Natural killer cell (primary cell): ENCODE measurements around the gene PLCB1. TPM values are rescaled to one million over a fixed set of nuclear protein-coding genes. Genes with fewer than 3 reads are reported as not detected.
"Not testable (repeated sequence)": the region's sequence is repeated elsewhere in the genome, so short reads cannot be mapped to it uniquely, and the experiment has no call there.

Experiments
- ATAC-seq, 3 donors: fragments of 150-1000 bp in 2 of 3; fragments of 200-7000 bp in 1 of 3; cut with Tn5 transposase; 1 replicate in 1 of 3; 2 replicates in 2 of 3; pipeline ENCODE4 v1.10.0; 2021; ENCODE audit warnings: mild to moderate bottlenecking in 2 of 3, moderate library complexity in 2 of 3
- DNase-seq, 2 donors: peaks; one replicate each; pipeline versions ENCODE4 v3.0.0 to v3.0.0-alpha.2; 2013 to 2021; ENCODE audit warnings: mixed read lengths in 1 of 2
- H3K27ac ChIP-seq: one replicate; pipeline ENCODE4 v1.5.1; 2013; ENCODE audit warnings: mild to moderate bottlenecking, low read length
- H3K27me3 ChIP-seq: one replicate; pipeline ENCODE4 v1.6.1; 2013; ENCODE audit warnings: low read length; ENCODE audit not compliant: control insufficient read depth, insufficient read depth
- H3K36me3 ChIP-seq: one replicate; pipeline ENCODE4 v1.6.1; 2013; ENCODE audit warnings: low read length; ENCODE audit not compliant: control insufficient read depth, insufficient read depth
- H3K4me1 ChIP-seq: one replicate; pipeline ENCODE4 v1.6.1; 2013; ENCODE audit warnings: low read length; ENCODE audit not compliant: control insufficient read depth, insufficient read depth
- H3K4me3 ChIP-seq: one replicate; pipeline ENCODE4 v1.5.1; 2013; ENCODE audit warnings: low read length
- H3K9me3 ChIP-seq: one replicate; pipeline ENCODE4 v1.6.1; 2013; ENCODE audit warnings: low read length; ENCODE audit not compliant: control insufficient read depth, insufficient read depth
- H3K27ac Mint-ChIP-seq, 2 donors: one replicate each; pipeline ENCODE4 v1.8.0; 2022; ENCODE audit warnings: mild to moderate bottlenecking in 2 of 2, mixed read lengths in 2 of 2, moderate library complexity in 1 of 2
- H3K27me3 Mint-ChIP-seq, 2 donors: one replicate each; pipeline ENCODE4 v1.8.0; 2022; ENCODE audit warnings: low read depth in 2 of 2, mixed read lengths in 2 of 2
- H3K36me3 Mint-ChIP-seq: one replicate; pipeline ENCODE4 v1.8.0; 2022; ENCODE audit warnings: mixed read lengths
- H3K4me1 Mint-ChIP-seq, 2 donors: one replicate each; pipeline ENCODE4 v1.8.0; 2022; ENCODE audit warnings: mixed read lengths in 2 of 2
- H3K4me3 Mint-ChIP-seq: one replicate; pipeline ENCODE4 v1.8.0; 2022; ENCODE audit warnings: mild to moderate bottlenecking, moderate library complexity, mixed read lengths
- H3K9me3 Mint-ChIP-seq, 2 donors: one replicate each; pipeline ENCODE4 v1.8.0; 2022; ENCODE audit warnings: mixed read lengths in 2 of 2
- CTCF ChIP-seq: fragments of 200-600 bp; IDR thresholded peaks from one replicate; pipeline ENCODE4 v1.8.0; 2022; ENCODE audit warnings: antibody characterized with exemption
- WGBS: methylation state at CpG from one replicate; pipeline ENCODE4 v1.1.7; 2013; ENCODE audit warnings: missing lambda C conversion rate; ENCODE audit not compliant: insufficient coverage; 5-methylcytosine and 5-hydroxymethylcytosine counted together
- intact Hi-C: fragments of 100-400 bp; cut with micrococcal nuclease; formaldehyde crosslinking; loops from one replicate; pipeline ENCODE4 v1.14.2; 2022
- total RNA-seq, 4 donors: library from RNA; stranded (reverse); fragments of 120-200 nt in 1 of 4; gene quantifications; one replicate each; pipeline versions ENCODE4 v1.2.3 to v1.2.4, GENCODE V29; 2013 to 2022

PLCB1 gene
- total RNA-seq, 3 donors from 2014 or later (not counting 1 experiment from before 2014, with no cell fraction given): 48.7 to 66.2 (median 57.7) TPM

- Mint-ChIP-seq H3K4me3 (no peak overlapping the region), H3K27ac (no peak overlapping the region), H3K27me3 (peaks cover 7 to 18% of the 10 kb centered on the region in 2 donors), H3K36me3 (no peaks in the 10 kb centered on the region), H3K4me1 (peaks cover 16 to 23% of the 10 kb centered on the region in 2 donors), H3K9me3 (no peaks in the 10 kb centered on the region)
- no peaks in the 10 kb centered on the region for H3K36me3 ChIP-seq
- H3K27me3 ChIP-seq: peaks cover 2% of the 10 kb centered on the region
- H3K4me3 ChIP-seq: no peak overlapping the region
- no peaks in the 10 kb centered on the region for H3K9me3 ChIP-seq
- peak in 1 of 3 donors; percentile 30 for ATAC-seq
- intact Hi-C loops: no loop called here
- TF ChIP-seq CTCF: no peak
- WGBS: 57% methylated on average over 1 of the region's 2 CpGs
- H3K27ac ChIP-seq: no peak overlapping the region
- DNase-seq: no peak
- H3K4me1 ChIP-seq: peaks cover 7% of the 10 kb centered on the region
Observed at GRCh38 chr20:8434326-8434876, 302.3 kb downstream of the PLCB1 start.

- H3K4me1 Mint-ChIP-seq: peaks cover 6 to 13% of the 10 kb centered on the region in 2 donors
- 80% methylated on average over 5 of the region's 5 CpGs for WGBS
- TF ChIP-seq CTCF: no peak
- Histone ChIP-seq H3K36me3 (no peaks in the 10 kb centered on the region), H3K4me1 (no peaks in the 10 kb centered on the region), H3K9me3 (no peaks in the 10 kb centered on the region), H3K27me3 (no peaks in the 10 kb centered on the region), H3K4me3 (no peak overlapping the region), H3K27ac (no peak overlapping the region)
- no peak overlapping the region for H3K4me3 Mint-ChIP-seq
- H3K36me3 Mint-ChIP-seq: no peaks in the 10 kb centered on the region
- intact Hi-C loops: no loop called here
- no peak overlapping the region for H3K27ac Mint-ChIP-seq
- H3K27me3 Mint-ChIP-seq: peaks cover 0 to 11% of the 10 kb centered on the region in 2 donors
- DNase-seq (no peak), ATAC-seq (no peak)
- H3K9me3 Mint-ChIP-seq: no peaks in the 10 kb centered on the region
Observed at GRCh38 chr20:8435285-8436035, 303.4 kb downstream of the PLCB1 start.

- H3K27me3 Mint-ChIP-seq, H3K9me3 ChIP-seq, H3K36me3 ChIP-seq, DNase-seq, H3K4me3 Mint-ChIP-seq, H3K27ac ChIP-seq, ATAC-seq, H3K9me3 Mint-ChIP-seq, intact Hi-C loops, H3K36me3 Mint-ChIP-seq, H3K4me1 ChIP-seq, H3K27ac Mint-ChIP-seq, H3K4me3 ChIP-seq, H3K27me3 ChIP-seq: not testable (repeated sequence)
- 99% methylated on average over 4 of the region's 5 CpGs for WGBS
- H3K4me1 Mint-ChIP-seq: peaks cover 6 to 13% of the 10 kb centered on the region in 2 donors
Observed at GRCh38 chr20:8436938-8437337, 304.9 kb downstream of the PLCB1 start.

GRCh38 chr20:8438748-8439147 is 306.7 kb downstream of the PLCB1 start:
- no peaks in the 10 kb centered on the region for H3K36me3 Mint-ChIP-seq
- no peak overlapping the region for H3K27ac Mint-ChIP-seq
- no peak overlapping the region for H3K4me3 Mint-ChIP-seq
- Histone ChIP-seq H3K36me3 (no peaks in the 10 kb centered on the region), H3K4me1 (no peaks in the 10 kb centered on the region), H3K9me3 (no peaks in the 10 kb centered on the region), H3K27ac (no peak overlapping the region), H3K4me3 (no peak overlapping the region), H3K27me3 (no peaks in the 10 kb centered on the region)
- WGBS: 88% methylated on average over 2 of the region's 5 CpGs
- ATAC-seq: no peak
- no peak for DNase-seq
- no peak for TF ChIP-seq CTCF
- no peaks in the 10 kb centered on the region for H3K27me3 Mint-ChIP-seq
- intact Hi-C loops: no loop called here
- H3K9me3 Mint-ChIP-seq: no peaks in the 10 kb centered on the region
- H3K4me1 Mint-ChIP-seq: peaks cover 0 to 5% of the 10 kb centered on the region in 2 donors
